Transverse colon (tissue), 4 donors: ENCODE measurements around the gene SH3GL3. TPM values are rescaled to one million over a fixed set of nuclear protein-coding genes. Genes with fewer than 3 reads are reported as not detected.

Experiments used
- DNase-seq: peaks from one replicate; pipeline ENCODE4 v3.0.0-alpha.2; 2019
- H3K27ac ChIP-seq, 4 donors: fragments of 200-600 bp; sonication (generic); 2 replicates each; pipeline ENCODE4 v1.5.1; 2016 to 2018; ENCODE audit warnings: inconsistent platforms in 4 of 4
- H3K27me3 ChIP-seq: fragments of 200-600 bp; sonication (generic); 2 replicates; pipeline ENCODE4 v1.5.1; 2017; ENCODE audit warnings: inconsistent platforms
- H3K36me3 ChIP-seq, 4 donors: fragments of 200-600 bp; sonication (generic); 2 replicates each; pipeline ENCODE4 v1.5.1; 2017 to 2019; ENCODE audit warnings: inconsistent platforms in 4 of 4
- H3K4me1 ChIP-seq, 4 donors: fragments of 200-600 bp; sonication (generic); 2 replicates each; pipeline ENCODE4 v1.5.1; 2017 to 2020; ENCODE audit warnings: inconsistent platforms in 4 of 4
- H3K4me3 ChIP-seq, 4 donors: fragments of 200-600 bp; sonication (generic); 1 replicate in 1 of 4; 2 replicates in 3 of 4; pipeline versions ENCODE4 v1.5.1 to v1.6.1; 2017 to 2019; ENCODE audit warnings: inconsistent platforms in 4 of 4
- H3K9me3 ChIP-seq, 2 donors: fragments of 200-600 bp; sonication (generic); 2 replicates each; pipeline ENCODE4 v1.5.1; 2017 to 2019; ENCODE audit warnings: inconsistent platforms in 2 of 2
- EP300 ChIP-seq: sonication (generic); formaldehyde crosslinking; IDR thresholded peaks from one replicate; pipeline ENCODE4 v1.6.1; 2017; ENCODE audit warnings: antibody characterized with exemption, low read depth
- POLR2A ChIP-seq: fragments of 450-650 bp; IDR thresholded peaks from one replicate; pipeline ENCODE4 v1.6.1; 2016; ENCODE audit warnings: antibody characterized with exemption, mild to moderate bottlenecking, moderate library complexity
- POLR2AphosphoS5 ChIP-seq, 3 donors: sonication (generic); formaldehyde crosslinking; IDR thresholded peaks; one replicate each; pipeline ENCODE4 v1.6.1; 2016; ENCODE audit warnings: antibody characterized with exemption in 3 of 3
- whole genome bisulfite sequencing, 2 donors: methylation state at CpG; one replicate each; pipeline ENCODE4 v1.1.5; 2018; ENCODE audit warnings: low coverage in 1 of 2; 5-methylcytosine and 5-hydroxymethylcytosine counted together
- in situ Hi-C, 4 donors: fragments of 200-750 bp; cut with MboI; loops; one replicate each; pipeline versions ENCODE4 v1.15.0 to v1.15.1; 2017; ENCODE audit warnings: low sequenced_read_pairs in 3 of 4, low pct_ligation_motif_present in 1 of 4, low pct_unique_long_range_greater_than_20kb in 1 of 4
- intact Hi-C: fragments of 100-400 bp; cut with DNase I; formaldehyde crosslinking; loops from one replicate; pipeline ENCODE4 v1.15.1; 2023; ENCODE audit warnings: low total_unique reads
- total RNA-seq, 4 donors: library from RNA; depleted of rRNA; stranded (reverse); fragments of >200 nt; gene quantifications; one replicate each; pipeline ENCODE4 v1.1.0, GENCODE V29; 2016
- TF ChIP-seq, protein P1 (sequence below), 5 experiments: fragments of 200-600 bp in 3 of 5; fragments of 450-650 bp in 2 of 5; sonication (generic) in 3 of 5; IDR thresholded peaks; 1 replicate in 2 of 5; 2 replicates in 3 of 5; pipeline ENCODE4 v1.5.1; 2016 to 2017; ENCODE audit warnings: antibody characterized with exemption in 5 of 5, inconsistent platforms in 3 of 5, mild to moderate bottlenecking in 2 of 5, moderate library complexity in 1 of 5

Gene SH3GL3
- total RNA-seq, 4 donors from 2014 or later, result not detected

DNA sequence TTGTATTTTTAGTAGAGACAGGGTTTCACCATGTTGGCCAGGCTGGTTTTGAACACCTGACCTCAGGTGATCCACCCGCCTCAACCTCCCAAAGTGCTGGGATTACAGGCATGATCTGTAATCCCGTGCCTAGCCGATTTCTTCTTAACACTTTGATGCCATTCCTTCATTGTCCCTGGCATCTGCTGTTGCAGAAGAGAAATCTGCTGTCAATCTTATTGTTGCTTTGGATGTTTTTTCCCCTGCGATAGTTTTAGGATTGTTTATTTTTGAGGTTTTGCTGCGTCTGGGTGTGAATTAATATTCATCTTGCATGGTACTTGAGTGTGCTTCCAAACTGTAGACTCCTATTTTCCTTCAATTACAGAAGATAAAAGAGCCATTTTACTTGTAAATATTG, 107.4 kb downstream of the SH3GL3 start:
- H3K9me3 ChIP-seq, result no peaks in the 10 kb centered on the region
- intact Hi-C loops, result loop anchor here (10.0 kb wide), 1 partner anchor 300 kb away; no protein-coding TSS in a partner anchor
- H3K4me1 ChIP-seq, result peaks cover 0 to 3% (median 0%) of the 10 kb centered on the region in 4 donors
- no peak for TF ChIP-seq EP300
- no peak for TF ChIP-seq POLR2A
- TF ChIP-seq, protein P1, sequence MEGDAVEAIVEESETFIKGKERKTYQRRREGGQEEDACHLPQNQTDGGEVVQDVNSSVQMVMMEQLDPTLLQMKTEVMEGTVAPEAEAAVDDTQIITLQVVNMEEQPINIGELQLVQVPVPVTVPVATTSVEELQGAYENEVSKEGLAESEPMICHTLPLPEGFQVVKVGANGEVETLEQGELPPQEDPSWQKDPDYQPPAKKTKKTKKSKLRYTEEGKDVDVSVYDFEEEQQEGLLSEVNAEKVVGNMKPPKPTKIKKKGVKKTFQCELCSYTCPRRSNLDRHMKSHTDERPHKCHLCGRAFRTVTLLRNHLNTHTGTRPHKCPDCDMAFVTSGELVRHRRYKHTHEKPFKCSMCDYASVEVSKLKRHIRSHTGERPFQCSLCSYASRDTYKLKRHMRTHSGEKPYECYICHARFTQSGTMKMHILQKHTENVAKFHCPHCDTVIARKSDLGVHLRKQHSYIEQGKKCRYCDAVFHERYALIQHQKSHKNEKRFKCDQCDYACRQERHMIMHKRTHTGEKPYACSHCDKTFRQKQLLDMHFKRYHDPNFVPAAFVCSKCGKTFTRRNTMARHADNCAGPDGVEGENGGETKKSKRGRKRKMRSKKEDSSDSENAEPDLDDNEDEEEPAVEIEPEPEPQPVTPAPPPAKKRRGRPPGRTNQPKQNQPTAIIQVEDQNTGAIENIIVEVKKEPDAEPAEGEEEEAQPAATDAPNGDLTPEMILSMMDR (IDR thresholded peaks at IDR 0.05), result no peak
- TF ChIP-seq POLR2AphosphoS5 (IDR thresholded peaks at IDR 0.05), result no peak
- in situ Hi-C loops, result loop anchor here in 2 of 4 donors (25.0 kb wide), 2 partner anchors 292 to 483 kb away; no protein-coding TSS in a partner anchor
- DNase-seq, result no peak
- 84 to 89% methylated on average over 2 to 5 of the region's 5 CpGs for WGBS, 2 donors
- no peak overlapping the region for H3K4me3 ChIP-seq
- H3K36me3 ChIP-seq, result no peaks in the 10 kb centered on the region
- peaks cover 5% of the 10 kb centered on the region for H3K27me3 ChIP-seq
- H3K27ac ChIP-seq, result no peak overlapping the region

DNA sequence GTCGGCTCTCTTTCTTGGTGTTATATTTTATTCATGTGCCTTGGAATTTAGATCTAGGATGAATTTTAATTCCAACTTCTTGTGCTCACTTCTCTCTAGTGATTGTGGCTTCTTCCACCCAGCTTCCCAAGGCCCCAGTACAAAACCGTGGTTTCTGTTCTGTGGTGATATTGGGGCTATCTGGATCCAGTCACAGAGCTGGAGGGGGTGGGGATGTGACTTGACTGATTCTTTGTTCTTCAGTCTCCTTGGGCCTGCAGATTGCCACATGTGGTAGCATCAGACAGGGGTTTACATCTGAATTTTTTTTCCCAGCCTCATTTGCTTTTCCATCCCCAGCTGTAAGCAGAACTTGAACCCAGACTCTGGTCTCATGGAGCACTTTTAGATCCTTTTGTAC, 108.2 kb downstream of the SH3GL3 start:
- 77 to 93% methylated on average over 1 to 2 of the region's 2 CpGs for WGBS, 2 donors
- Histone ChIP-seq H3K27ac (no peak overlapping the region), H3K36me3 (no peaks in the 10 kb centered on the region), H3K9me3 (no peaks in the 10 kb centered on the region), H3K4me1 (peaks cover 0 to 3% (median 0%) of the 10 kb centered on the region in 4 donors), H3K27me3 (peaks cover 5% of the 10 kb centered on the region), H3K4me3 (no peak overlapping the region)
- in situ Hi-C loops (loop anchor here in 2 of 4 donors (25.0 kb wide), 2 partner anchors 293 to 482 kb away; no protein-coding TSS in a partner anchor), intact Hi-C loops (loop anchor here (10.0 kb wide), 1 partner anchor 301 kb away; no protein-coding TSS in a partner anchor)
- no peak for DNase-seq
- TF ChIP-seq, protein P1 (IDR thresholded peaks at IDR 0.05), result no peak
- TF ChIP-seq POLR2AphosphoS5 (IDR thresholded peaks at IDR 0.05), result no peak

DNA sequence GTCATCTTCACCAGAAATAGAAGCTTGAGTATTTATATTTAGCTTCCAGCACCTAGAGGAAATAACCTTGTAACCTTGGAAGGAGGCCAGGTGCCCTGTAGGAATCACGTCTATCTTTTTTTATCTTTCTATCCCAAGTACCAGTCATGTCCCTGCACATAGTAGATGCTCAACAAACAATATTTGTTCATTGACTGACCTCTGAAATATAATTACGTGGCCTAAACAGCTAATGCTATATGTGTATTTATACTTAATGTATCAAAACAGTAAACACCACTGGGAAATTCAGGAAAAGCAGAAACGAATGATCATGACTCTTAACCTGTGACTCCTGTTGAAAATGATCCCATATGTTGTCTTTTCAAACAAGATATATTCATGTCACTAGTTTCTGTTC, 108.9 kb downstream of the SH3GL3 start:
- no peak overlapping the region for H3K27ac ChIP-seq
- DNase-seq, result no peak
- peaks cover 5% of the 10 kb centered on the region for H3K27me3 ChIP-seq
- peaks cover 0 to 3% (median 0%) of the 10 kb centered on the region in 4 donors for H3K4me1 ChIP-seq
- H3K9me3 ChIP-seq, result no peaks in the 10 kb centered on the region
- intact Hi-C loops (loop anchor here (10.0 kb wide), 1 partner anchor 301 kb away; no protein-coding TSS in a partner anchor), in situ Hi-C loops (loop anchor here in 2 of 4 donors (25.0 kb wide), 2 partner anchors 294 to 481 kb away; no protein-coding TSS in a partner anchor)
- 28 to 42% methylated on average over 2 to 3 of the region's 3 CpGs for WGBS, 2 donors
- no peaks in the 10 kb centered on the region for H3K36me3 ChIP-seq
- H3K4me3 ChIP-seq, result no peak overlapping the region
- TF ChIP-seq EP300 (no peak), POLR2AphosphoS5 (IDR thresholded peaks at IDR 0.05) (no peak), POLR2A (no peak)
- TF ChIP-seq, protein P1 (IDR thresholded peaks at IDR 0.05), result no peak

DNA sequence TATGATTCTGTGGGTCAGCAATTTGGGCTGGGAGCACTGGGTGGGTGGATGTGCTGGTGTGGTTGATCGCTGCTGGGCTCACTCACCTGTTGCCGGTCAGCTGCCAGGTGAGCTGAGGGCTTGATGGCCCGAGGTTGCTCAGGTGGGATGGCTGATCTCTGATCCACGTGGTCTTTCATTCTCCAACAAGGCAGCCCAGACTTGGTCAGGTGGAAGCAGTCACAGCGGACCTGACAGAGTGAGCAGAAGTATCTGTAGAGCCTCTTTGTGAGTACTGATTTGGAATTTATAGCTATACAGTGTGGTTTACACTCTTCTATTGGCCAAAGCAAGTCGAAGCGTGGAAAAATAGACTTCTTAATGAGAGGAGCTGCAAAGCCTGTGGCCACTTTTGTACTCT, 109.6 kb downstream of the SH3GL3 start:
- Histone ChIP-seq H3K27me3 (peaks cover 5% of the 10 kb centered on the region), H3K9me3 (no peaks in the 10 kb centered on the region), H3K27ac (no peak overlapping the region), H3K4me3 (no peak overlapping the region), H3K36me3 (no peaks in the 10 kb centered on the region), H3K4me1 (peaks cover 0 to 3% (median 0%) of the 10 kb centered on the region in 4 donors)
- TF ChIP-seq POLR2AphosphoS5 (IDR thresholded peaks at IDR 0.05), result no peak
- TF ChIP-seq, protein P1 (IDR thresholded peaks at IDR 0.05), result no peak
- no peak for TF ChIP-seq POLR2A
- no peak for TF ChIP-seq EP300
- DNase-seq, result no peak
- intact Hi-C loops, result loop anchor here (10.0 kb wide), 1 partner anchor 302 kb away; no protein-coding TSS in a partner anchor
- in situ Hi-C loops, result loop anchor here in 2 of 4 donors (25.0 kb wide), 2 partner anchors 294 to 481 kb away; no protein-coding TSS in a partner anchor
- 71% methylated on average over 7 of the region's 7 CpGs; no CpG with 5 or more reads in 1 of the 2 donors for WGBS, 2 donors
